HepG2 (cell line): ENCODE data around the gene PRSS3. TPM values are rescaled to one million over a fixed set of nuclear protein-coding genes. Genes with fewer than 3 reads are reported as not detected.

Experiments used
- CHCHD3 ChIP-seq: sonication (generic); formaldehyde crosslinking; IDR thresholded peaks from 2 replicates; pipeline ENCODE4 v1.8.0; 2022; ENCODE audit warnings: mild to moderate bottlenecking, missing genetic modification reagents, moderate library complexity
- DZIP1 ChIP-seq: sonication (generic); formaldehyde crosslinking; IDR thresholded peaks from 2 replicates; pipeline ENCODE4 v1.5.0; 2020; ENCODE audit warnings: mild to moderate bottlenecking, missing genetic modification reagents
- ESRRA ChIP-seq: sonication (generic); formaldehyde crosslinking; IDR thresholded peaks from 2 replicates; pipeline ENCODE4 v1.5.1; 2020; ENCODE audit warnings: mild to moderate bottlenecking, low read depth, missing genetic modification reagents
- HDAC6 ChIP-seq: fragments of 200-600 bp; sonication (generic); IDR thresholded peaks from 2 replicates; pipeline ENCODE4 v1.7.0; 2017; ENCODE audit warnings: mild to moderate bottlenecking, antibody characterized with exemption, low read length, low read depth
- HNRNPLL ChIP-seq: fragments of 200-400 bp; formaldehyde crosslinking; IDR thresholded peaks from 2 replicates; pipeline ENCODE4 v1.6.1; 2017; ENCODE audit warnings: mild to moderate bottlenecking, low read depth, low read length; ENCODE audit not compliant: poor library complexity, severe bottlenecking
- MYPOP ChIP-seq: sonication (generic); formaldehyde crosslinking; IDR thresholded peaks from 2 replicates; pipeline ENCODE4 v1.8.1; 2023; ENCODE audit warnings: mild to moderate bottlenecking, moderate library complexity, missing genetic modification reagents
- TBP ChIP-seq: sonication (generic); formaldehyde crosslinking; IDR thresholded peaks from 2 replicates; pipeline ENCODE4 v1.5.0; 2020; ENCODE audit warnings: missing genetic modification reagents
- TFDP2 ChIP-seq: sonication (generic); formaldehyde crosslinking; IDR thresholded peaks from 2 replicates; pipeline ENCODE4 v1.4.0; 2020; ENCODE audit warnings: missing genetic modification reagents
- ZBTB7B ChIP-seq: sonication (generic); formaldehyde crosslinking; IDR thresholded peaks from 2 replicates; pipeline ENCODE4 v1.4.0; 2020; ENCODE audit warnings: missing genetic modification reagents
- ZEB1 ChIP-seq: IDR thresholded peaks from 2 replicates; pipeline ENCODE4 v1.6.1; 2012; ENCODE audit warnings: mild to moderate bottlenecking, low read depth, inconsistent platforms; ENCODE audit not compliant: insufficient replicate concordance
- ZNF101 ChIP-seq: sonication (generic); formaldehyde crosslinking; IDR thresholded peaks from 2 replicates; pipeline ENCODE4 v1.4.0; 2020; ENCODE audit warnings: mild to moderate bottlenecking, low read depth, missing genetic modification reagents, borderline replicate concordance
- ZNF331 ChIP-seq: sonication (generic); formaldehyde crosslinking; IDR thresholded peaks from 2 replicates; pipeline ENCODE4 v1.4.0; 2020; ENCODE audit warnings: missing genetic modification reagents
- ZNF546 ChIP-seq: sonication (generic); formaldehyde crosslinking; conservative IDR thresholded peaks from 2 replicates; pipeline ENCODE4 v1.8.1; 2023; ENCODE audit warnings: mild to moderate bottlenecking, missing genetic modification reagents
- ZNF598 ChIP-seq: sonication (generic); formaldehyde crosslinking; IDR thresholded peaks from 2 replicates; pipeline ENCODE4 v1.5.1; 2020; ENCODE audit warnings: mild to moderate bottlenecking, missing genetic modification reagents, borderline replicate concordance
- ZNF607 ChIP-seq: sonication (generic); formaldehyde crosslinking; IDR thresholded peaks from 2 replicates; pipeline ENCODE4 v1.5.1; 2020; ENCODE audit warnings: missing genetic modification reagents, mild to moderate bottlenecking, borderline replicate concordance
- ZSCAN21 ChIP-seq: sonication (generic); formaldehyde crosslinking; IDR thresholded peaks from 2 replicates; pipeline ENCODE4 v1.8.0; 2022; ENCODE audit warnings: mild to moderate bottlenecking, missing genetic modification reagents, moderate library complexity, borderline replicate concordance
- polyA plus RNA-seq, 8 experiments: library from polyadenylated mRNA; depleted of rRNA in 3 of 8; stranded (reverse) in 7 of 8; unstranded in 1 of 8; fragments of >200 nt; fragmentation: Illumina TruSeq in 4 of 8; extraction: Trizol in 4 of 8; gene quantifications; 2 replicates each; pipeline versions ENCODE4 v1.2.1 to v1.2.3, GENCODE V29; 2011 to 2016; ENCODE audit warnings: low read depth in 4 of 8, missing spikeins in 1 of 8, mixed read lengths in 1 of 8; ENCODE audit not compliant: insufficient read depth in 1 of 8
- total RNA-seq, 5 experiments: library from RNA; depleted of rRNA; stranded (reverse); fragments of >200 nt; fragmentation: Illumina TruSeq; extraction: Trizol; gene quantifications; 2 replicates each; pipeline ENCODE4 v1.2.3, GENCODE V29; 2016; ENCODE audit warnings: low read depth in 1 of 5
- TF ChIP-seq, protein P1 (sequence below): IDR thresholded peaks from 2 replicates; pipeline ENCODE4 v1.6.1; 2016; ENCODE audit warnings: missing compliant biosample characterization, missing genetic modification reagents, borderline replicate concordance
- TF ChIP-seq, protein P2 (sequence below): sonication (generic); formaldehyde crosslinking; IDR thresholded peaks from 2 replicates; pipeline ENCODE4 v1.5.0; 2020; ENCODE audit warnings: missing genetic modification reagents
- TF ChIP-seq, protein P3 (sequence below): sonication (generic); formaldehyde crosslinking; IDR thresholded peaks from 2 replicates; pipeline ENCODE4 v1.4.0; 2020; ENCODE audit warnings: missing genetic modification reagents

The PRSS3 gene
- total and polyA plus RNA-seq, 2 of the 13 experiments (the other 11 are each of a cell fraction or from before 2014, with no cell fraction given), result not detected

GRCh38 chr9:33817327-33818166, 22.2 kb downstream of the PRSS3 start (continued):
- TF ChIP-seq ESRRA (CRISPR knock-in tag) (no peak), HNRNPLL (peak; percentile 16), TFDP2 (CRISPR knock-in tag) (no peak), ZSCAN21 (CRISPR knock-in tag) (no peak), MYPOP (CRISPR knock-in tag) (no peak), DZIP1 (CRISPR knock-in tag) (0 out of 2 replicates have a peak, but pooled peaks have one; percentile 36), ZEB1 (no peak), ZNF331 (CRISPR knock-in tag) (0 out of 2 replicates have a peak, but pooled peaks have one; percentile 21), CHCHD3 (CRISPR knock-in tag) (0 out of 2 replicates have a peak, but pooled peaks have one; percentile 17), ZNF101 (no peak), ZNF598 (CRISPR knock-in tag) (no peak), HDAC6 (no peak), TBP (CRISPR knock-in tag) (no peak), ZNF607 (CRISPR knock-in tag) (peak; percentile 49), ZNF546 (CRISPR knock-in tag) (0 out of 2 replicates have a peak, but pooled peaks have one; percentile 22), ZBTB7B (CRISPR knock-in tag) (peak; percentile 67; the same call in 1 of the 2 replicates)
- TF ChIP-seq, protein P1, sequence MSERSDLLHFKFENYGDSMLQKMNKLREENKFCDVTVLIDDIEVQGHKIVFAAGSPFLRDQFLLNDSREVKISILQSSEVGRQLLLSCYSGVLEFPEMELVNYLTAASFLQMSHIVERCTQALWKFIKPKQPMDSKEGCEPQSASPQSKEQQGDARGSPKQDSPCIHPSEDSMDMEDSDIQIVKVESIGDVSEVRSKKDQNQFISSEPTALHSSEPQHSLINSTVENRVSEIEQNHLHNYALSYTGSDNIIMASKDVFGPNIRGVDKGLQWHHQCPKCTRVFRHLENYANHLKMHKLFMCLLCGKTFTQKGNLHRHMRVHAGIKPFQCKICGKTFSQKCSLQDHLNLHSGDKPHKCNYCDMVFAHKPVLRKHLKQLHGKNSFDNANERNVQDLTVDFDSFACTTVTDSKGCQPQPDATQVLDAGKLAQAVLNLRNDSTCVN (CRISPR knock-in tag), result no peak
- TF ChIP-seq, protein P2, sequence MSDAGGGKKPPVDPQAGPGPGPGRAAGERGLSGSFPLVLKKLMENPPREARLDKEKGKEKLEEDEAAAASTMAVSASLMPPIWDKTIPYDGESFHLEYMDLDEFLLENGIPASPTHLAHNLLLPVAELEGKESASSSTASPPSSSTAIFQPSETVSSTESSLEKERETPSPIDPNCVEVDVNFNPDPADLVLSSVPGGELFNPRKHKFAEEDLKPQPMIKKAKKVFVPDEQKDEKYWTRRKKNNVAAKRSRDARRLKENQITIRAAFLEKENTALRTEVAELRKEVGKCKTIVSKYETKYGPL, result no peak
- TF ChIP-seq, protein P3, sequence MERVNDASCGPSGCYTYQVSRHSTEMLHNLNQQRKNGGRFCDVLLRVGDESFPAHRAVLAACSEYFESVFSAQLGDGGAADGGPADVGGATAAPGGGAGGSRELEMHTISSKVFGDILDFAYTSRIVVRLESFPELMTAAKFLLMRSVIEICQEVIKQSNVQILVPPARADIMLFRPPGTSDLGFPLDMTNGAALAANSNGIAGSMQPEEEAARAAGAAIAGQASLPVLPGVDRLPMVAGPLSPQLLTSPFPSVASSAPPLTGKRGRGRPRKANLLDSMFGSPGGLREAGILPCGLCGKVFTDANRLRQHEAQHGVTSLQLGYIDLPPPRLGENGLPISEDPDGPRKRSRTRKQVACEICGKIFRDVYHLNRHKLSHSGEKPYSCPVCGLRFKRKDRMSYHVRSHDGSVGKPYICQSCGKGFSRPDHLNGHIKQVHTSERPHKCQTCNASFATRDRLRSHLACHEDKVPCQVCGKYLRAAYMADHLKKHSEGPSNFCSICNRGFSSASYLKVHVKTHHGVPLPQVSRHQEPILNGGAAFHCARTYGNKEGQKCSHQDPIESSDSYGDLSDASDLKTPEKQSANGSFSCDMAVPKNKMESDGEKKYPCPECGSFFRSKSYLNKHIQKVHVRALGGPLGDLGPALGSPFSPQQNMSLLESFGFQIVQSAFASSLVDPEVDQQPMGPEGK (CRISPR knock-in tag), result peak; percentile 81
